ENCODE results near the gene COL19A1. TPM values are rescaled to one million over a fixed set of nuclear protein-coding genes. Genes with fewer than 3 reads are reported as not detected.

Gene COL19A1
- total and polyA plus RNA-seq, 2 of the 13 experiments (the other 11 are each of a cell fraction or from before 2014, with no cell fraction given) = not detected

- peaks cover 2 to 34% of the 10 kb centered on the region in 2 experiments; a peak in 4 of 5 replicates for H3K27me3 ChIP-seq (ENCODE audit: control insufficient read depth in 1 of 2, insufficient read depth in 2 of 2, low read length in 2 of 2)
- in situ Hi-C loops (cut with HindIII; ENCODE audit: extremely low pct_ligation_motif_present, low pct_unique_long_range_greater_than_20kb) (no loop called here), intact Hi-C loops (cut with micrococcal nuclease; ENCODE audit: unreplicated experiment) (no loop called here)
- H3K4me2 ChIP-seq (ENCODE audit: low read depth, low read length) = no peak overlapping the region
- FAIRE-seq = no peak
- POLR2A ChIA-PET = no interaction called here
- peaks cover 16% of the 10 kb centered on the region for H3K4me1 ChIP-seq (ENCODE audit: insufficient read depth, low read length)
- TF ChIP-seq ZNF614 (CRISPR knock-in tag; IDR thresholded peaks at IDR 0.05; ENCODE audit: borderline replicate concordance) = no peak
- TF ChIP-seq, protein P1, sequence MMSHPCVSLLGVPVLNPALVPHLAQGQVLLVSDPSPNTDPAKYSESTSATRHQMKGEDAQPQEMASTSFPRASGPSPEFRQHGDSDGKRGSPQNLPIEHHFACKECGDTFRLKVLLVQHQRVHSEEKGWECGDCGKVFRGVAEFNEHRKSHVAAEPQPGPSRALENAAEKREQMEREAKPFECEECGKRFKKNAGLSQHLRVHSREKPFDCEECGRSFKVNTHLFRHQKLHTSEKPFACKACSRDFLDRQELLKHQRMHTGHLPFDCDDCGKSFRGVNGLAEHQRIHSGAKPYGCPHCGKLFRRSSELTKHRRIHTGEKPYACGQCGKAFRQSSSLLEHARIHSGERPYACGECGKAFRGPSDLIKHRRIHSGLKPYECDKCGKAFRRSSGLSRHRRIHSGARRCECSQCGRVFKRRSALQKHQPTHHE (CRISPR knock-in tag; IDR thresholded peaks at IDR 0.05; ENCODE audit: borderline replicate concordance) = no peak
- TF ChIP-seq, protein P2, sequence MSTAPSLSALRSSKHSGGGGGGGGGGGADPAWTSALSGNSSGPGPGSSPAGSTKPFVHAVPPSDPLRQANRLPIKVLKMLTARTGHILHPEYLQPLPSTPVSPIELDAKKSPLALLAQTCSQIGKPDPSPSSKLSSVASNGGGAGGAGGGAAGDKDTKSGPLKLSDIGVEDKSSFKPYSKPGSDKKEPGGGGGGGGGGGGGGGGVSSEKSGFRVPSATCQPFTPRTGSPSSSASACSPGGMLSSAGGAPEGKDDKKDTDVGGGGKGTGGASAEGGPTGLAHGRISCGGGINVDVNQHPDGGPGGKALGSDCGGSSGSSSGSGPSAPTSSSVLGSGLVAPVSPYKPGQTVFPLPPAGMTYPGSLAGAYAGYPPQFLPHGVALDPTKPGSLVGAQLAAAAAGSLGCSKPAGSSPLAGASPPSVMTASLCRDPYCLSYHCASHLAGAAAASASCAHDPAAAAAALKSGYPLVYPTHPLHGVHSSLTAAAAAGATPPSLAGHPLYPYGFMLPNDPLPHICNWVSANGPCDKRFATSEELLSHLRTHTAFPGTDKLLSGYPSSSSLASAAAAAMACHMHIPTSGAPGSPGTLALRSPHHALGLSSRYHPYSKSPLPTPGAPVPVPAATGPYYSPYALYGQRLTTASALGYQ (CRISPR knock-in tag; IDR thresholded peaks at IDR 0.05) = no peak
- TF ChIP-seq ZNF496 (CRISPR knock-in tag; IDR thresholded peaks at IDR 0.05; ENCODE audit: insufficient replicate concordance) = no peak
- TF ChIP-seq NR2F6 (IDR thresholded peaks at IDR 0.05) = no peak
- no peak for TF ChIP-seq NR2F6 (CRISPR knock-in tag; IDR thresholded peaks at IDR 0.05)
- TF ChIP-seq ONECUT2 (CRISPR knock-in tag; IDR thresholded peaks at IDR 0.05) = no peak
- no peak for TF ChIP-seq SOX6 (IDR thresholded peaks at IDR 0.05)
- no peak for TF ChIP-seq SOX6 (CRISPR knock-in tag; IDR thresholded peaks at IDR 0.05)
- no peak for TF ChIP-seq PHB2 (IDR thresholded peaks at IDR 0.05; ENCODE audit: partially characterized antibody)
- no peak for TF ChIP-seq ZNF746 (CRISPR knock-in tag; IDR thresholded peaks at IDR 0.05)
- no peak for TF ChIP-seq ZNF891 (CRISPR knock-in tag; IDR thresholded peaks at IDR 0.05)
- H2AFZ ChIP-seq (ENCODE audit: low read length) = no peak overlapping the region
- no peaks in the 10 kb centered on the region for H4K20me1 ChIP-seq (ENCODE audit: insufficient read depth, low read length)
- CTCF ChIA-PET (ENCODE audit: low intra/inter-chr PET ratio, low total read pairs) = no interaction called here
- H3K36me3 ChIP-seq (replicated peaks in 1 of 2; ENCODE audit: control insufficient read depth in 1 of 2, insufficient read depth in 2 of 2, low read length in 2 of 2) = no peaks in the 10 kb centered on the region
- H3K9ac ChIP-seq (ENCODE audit: insufficient read depth, low read depth, low read length) = no peak overlapping the region
- H3K9me3 ChIP-seq (ENCODE audit: low read length) = no peaks in the 10 kb centered on the region
- ATAC-seq = no peak
- H3K79me2 ChIP-seq (ENCODE audit: insufficient read depth, low read length) = no peaks in the 10 kb centered on the region
- 46% methylated on average over 1 of the region's 1 CpG for WGBS (ENCODE audit: low lambda C conversion rate)
- no peak overlapping the region for H3K27ac ChIP-seq (ENCODE audit: extremely low read length, insufficient read depth, low read length)
- H3K4me3 ChIP-seq (replicated peaks in 1 of 3; ENCODE audit: insufficient read depth in 1 of 3, low read depth in 2 of 3, low read length in 3 of 3) = no peak overlapping the region
- DNase-seq (ENCODE audit: low spot score) = no peak
- BruUV-seq (replicated peaks) = no TSS peak
Observed at GRCh38 chr6:69868961-69869360, 2.6 kb downstream of the COL19A1 start.
